Measurements from ENCODE around the gene CDK14.

Gene CDK14

DNA sequence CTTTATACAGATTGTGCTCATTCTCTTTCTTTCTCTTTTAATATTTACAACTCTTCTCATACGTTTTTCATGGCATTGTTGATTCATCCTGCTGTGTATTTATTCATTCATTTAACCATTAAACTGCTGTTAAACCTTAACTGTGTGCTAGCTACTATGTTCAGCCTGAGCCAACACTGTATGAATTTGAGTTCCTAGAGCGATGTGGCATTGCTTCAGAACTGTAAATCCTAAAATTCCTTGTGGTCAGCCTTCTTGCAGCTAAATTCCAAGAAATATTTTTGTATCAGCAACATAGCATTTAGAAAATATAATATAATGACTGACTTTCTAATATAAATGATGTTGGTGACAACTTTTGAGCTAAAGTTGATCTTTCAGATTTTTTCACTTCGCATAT, 483.4 kb downstream of the CDK14 start:
- DNase-seq, result no peak

GRCh38 chr7:91080351-91080750, 484.2 kb downstream of the CDK14 start:
- DNase-seq, result no peak

- no peak for DNase-seq
These were observed 485.9 kb downstream of the CDK14 start for GRCh38 chr7:91082038-91082437.

- no peak for DNase-seq
These were observed 486.9 kb downstream of the CDK14 start for GRCh38 chr7:91082852-91083495.

DNA sequence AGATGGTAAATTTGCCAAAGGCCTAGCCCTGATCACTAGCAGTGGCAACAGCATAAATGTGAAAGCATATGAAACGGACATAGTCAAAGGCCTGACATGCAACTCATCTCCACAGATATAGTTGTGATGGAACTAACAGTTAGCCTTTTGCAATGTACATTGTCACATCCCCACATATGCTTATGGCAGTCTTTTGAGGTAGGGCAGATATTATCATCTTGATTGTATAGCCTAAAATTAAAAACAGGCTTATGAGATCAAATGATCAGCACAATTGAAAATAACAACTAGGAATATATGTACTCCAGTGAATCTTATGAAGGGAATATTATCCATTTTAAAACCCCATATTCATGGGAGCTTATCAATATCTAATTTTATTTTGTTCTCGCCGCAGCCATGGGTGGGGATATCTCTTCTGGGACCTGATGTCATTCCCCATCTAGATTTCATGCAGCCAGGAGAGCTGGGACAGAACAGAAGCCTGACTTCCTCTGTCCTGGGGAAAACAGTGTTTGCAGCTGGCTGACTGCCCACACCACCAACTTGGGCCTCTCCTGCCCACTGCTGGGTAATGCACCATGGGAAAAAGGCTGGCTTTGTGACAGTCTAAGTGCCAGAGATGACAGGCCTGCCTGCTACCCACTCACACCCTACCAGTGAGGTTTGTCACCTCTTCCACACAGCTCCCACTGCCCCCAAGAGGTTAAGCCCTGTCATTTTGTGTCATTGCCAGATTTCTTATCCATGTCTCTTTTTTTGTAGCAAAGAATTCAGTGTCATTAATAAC, 487.9 kb downstream of the CDK14 start:
- DNase-seq, result peak; percentile 25 to 36

GRCh38 chr7:91085175-91085574, 489.1 kb downstream of the CDK14 start:
- DNase-seq, result no peak

DNA sequence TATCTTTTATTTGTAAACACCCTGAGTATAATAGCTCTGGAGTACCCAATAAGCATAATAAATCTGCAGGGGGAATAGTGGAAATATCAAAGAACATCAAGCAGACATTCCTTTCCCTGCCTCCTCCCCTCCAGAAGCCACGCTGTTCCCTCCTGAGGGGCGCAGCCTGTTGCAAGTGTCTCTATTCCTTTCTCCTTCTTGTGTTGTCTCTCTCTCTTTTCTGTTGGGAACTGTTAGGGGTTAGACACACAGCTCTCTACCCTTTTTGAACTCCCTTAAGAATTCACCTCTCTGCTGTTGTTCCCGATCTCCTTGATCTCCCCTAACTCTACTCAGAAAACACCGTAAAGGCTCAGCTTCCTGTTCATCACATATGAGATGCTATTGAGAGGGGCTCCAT, 490.1 kb downstream of the CDK14 start:
- no peak for DNase-seq

DNA sequence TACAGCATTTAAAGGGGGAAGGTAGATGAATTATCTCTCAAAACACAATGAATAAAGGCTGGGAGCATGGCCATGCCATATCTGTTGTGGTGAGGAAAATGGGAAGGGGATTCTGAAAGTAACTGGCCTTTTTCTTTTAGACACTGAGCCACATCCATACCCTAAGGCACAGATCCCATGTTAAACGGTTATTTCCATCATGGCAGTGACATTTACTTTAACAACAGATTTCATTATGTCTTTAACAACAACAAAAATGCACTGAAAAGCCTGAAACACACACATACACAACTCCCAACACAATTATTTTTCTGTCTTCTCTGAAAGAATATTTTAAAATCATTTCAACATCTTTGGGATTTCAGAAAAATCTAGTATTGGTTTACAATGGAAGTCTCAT, 492.0 kb downstream of the CDK14 start:
- DNase-seq, result no peak

GRCh38 chr7:91088691-91089090, 492.6 kb downstream of the CDK14 start:
- DNase-seq, result no peak

DNA sequence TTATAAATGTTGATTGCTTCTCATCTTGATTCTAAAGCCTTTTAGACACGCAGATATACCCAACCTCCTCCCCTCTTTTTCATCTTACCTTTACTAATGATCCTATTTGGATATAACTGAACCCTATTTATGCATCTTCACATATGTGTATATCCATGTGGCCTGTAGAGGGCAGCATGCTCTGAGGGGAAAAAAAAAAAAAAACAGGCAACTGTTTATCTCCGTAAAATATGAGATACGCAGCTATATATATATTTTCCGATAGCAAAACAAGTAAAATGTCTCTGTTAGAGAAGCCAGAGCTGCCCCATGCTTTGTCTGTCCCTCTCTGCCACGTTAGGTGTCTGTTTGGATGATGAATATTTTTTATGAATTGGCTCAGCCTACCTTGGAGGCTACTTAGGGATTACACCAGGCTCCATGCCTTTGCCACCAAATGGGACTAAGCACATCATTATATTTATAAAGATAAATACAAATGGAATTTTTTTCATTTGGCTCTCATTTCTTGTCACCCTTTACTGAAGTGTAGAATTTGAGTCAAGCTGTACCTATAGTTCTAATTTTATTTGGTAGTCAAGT, 493.4 kb downstream of the CDK14 start:
- DNase-seq, result no peak

DNA sequence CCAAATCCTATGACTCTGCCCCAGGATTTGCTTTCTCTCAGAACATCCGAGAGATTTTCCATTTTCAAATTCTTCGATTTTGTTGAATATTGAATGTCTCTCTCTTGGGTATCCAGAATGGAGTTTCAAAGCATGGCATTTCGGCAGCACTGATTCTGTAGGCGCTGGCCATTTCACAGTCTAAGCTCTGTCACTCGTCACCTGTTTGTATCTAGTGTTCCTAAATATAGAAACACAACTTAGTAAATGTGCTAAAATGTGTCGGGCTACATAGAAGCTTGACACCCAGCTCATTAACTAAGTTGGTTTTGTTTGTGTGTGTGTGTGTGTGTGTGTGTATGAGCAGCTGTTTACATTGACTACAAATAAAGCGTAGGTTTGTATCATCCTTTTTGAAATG, 494.6 kb downstream of the CDK14 start:
- no peak for DNase-seq

DNA sequence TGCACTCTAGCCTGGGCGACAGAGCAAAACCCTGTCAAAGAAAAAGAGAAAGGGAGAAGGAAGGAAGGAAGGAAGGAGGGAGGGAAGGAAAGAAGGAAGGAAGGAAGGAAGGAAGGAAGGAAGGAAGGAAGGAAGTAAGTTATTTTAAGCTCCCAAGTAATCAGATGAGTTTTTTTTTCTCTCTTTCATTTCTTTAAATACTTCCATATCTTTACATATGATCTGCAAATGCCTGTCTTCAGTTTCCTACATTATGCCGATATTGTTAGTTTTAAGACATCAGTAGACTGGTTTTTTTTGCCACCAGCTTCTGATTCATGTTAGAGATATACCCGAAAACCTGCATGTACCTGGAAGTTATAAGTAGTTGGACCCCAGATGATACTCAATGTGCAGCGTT, 495.5 kb downstream of the CDK14 start:
- DNase-seq, result no peak

GRCh38 chr7:91093181-91093580, 497.1 kb downstream of the CDK14 start:
- no peak for DNase-seq

GRCh38 chr7:91098566-91098965, 502.4 kb downstream of the CDK14 start:
- DNase-seq, result no peak

DNA sequence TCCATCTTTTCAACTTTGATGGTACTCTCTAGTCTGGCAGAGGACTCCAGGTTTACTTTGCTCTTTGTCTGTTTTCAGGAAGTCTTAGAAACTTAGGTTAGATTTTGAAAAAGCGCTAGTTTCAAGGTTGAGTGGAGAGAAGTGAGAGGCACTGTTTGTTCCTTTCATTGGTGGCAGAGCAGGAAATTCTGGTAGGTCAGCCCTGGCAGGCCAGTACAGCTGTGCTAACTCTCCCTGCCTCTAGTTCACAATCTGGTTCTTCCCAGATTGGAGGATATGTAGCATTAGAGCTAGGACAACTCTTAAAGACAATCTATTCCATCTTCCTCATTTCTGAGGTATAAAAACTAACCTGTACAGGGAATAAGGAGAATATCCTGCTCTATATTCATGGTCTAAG, 507.2 kb downstream of the CDK14 start:
- no peak for DNase-seq

DNA sequence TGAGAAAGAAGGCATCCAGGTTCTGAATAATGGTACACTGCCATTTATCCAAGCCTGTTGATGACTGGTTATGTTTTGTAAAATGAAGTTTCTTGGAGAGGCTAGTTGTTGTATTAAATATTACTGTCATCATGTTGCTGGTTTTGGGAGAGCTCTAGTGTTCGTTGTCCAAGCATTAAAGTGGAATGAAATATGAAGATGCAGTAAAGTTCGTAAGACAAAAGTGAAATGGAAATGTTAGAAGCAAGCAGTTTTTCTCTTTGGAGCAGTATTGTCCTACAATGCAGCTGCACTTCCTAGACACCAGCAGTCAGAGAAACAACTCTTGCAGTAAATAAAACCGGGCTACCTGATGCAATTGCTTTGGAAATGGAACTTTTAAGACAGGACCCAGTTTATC, 511.3 kb downstream of the CDK14 start:
- DNase-seq, result no peak

GRCh38 chr7:91109200-91109599, 513.1 kb downstream of the CDK14 start:
- no peak for DNase-seq

DNA sequence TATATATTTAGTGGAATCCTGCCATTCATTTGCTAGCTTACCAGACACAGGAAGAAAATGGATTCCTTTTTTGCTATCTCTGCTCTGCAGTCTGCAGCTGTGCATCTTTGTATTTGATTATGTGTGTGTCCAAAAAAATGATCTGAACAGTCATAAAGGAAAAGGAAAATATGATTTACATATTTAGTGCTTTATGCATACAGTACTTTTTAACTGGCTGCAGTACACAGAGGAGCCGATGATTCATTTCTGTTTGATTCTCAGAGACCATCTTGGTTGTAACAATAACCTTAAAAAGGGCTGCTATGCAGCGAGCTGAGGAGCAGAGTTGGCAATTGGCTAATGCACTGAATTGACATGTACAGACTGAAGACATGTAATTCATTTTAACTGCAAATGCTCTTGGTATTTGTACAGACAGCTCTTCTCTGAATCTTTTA, 516.8 kb downstream of the CDK14 start:
- no peak for DNase-seq

GRCh38 chr7:91114232-91114631, 518.1 kb downstream of the CDK14 start:
- no peak for DNase-seq

DNA sequence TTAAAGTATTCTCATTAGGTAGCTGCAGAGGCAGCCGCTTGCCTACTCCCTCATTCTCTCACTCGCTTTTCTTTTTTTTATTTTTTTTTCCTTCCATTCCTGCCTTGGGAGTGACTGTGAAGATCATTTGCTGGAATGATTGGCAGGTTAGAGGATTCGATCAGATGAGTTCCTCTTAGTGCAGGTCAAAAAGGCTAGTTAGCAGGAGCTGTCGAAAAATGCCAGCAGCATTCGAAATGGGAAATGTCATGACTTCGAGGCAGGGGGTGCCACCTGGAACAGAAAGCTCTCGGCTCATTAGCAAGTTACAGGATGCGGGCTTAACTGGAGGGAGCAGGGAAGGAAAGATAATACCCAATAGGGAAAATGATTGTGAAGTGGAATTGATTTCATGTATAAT, 530.6 kb downstream of the CDK14 start:
- DNase-seq, result no peak

DNA sequence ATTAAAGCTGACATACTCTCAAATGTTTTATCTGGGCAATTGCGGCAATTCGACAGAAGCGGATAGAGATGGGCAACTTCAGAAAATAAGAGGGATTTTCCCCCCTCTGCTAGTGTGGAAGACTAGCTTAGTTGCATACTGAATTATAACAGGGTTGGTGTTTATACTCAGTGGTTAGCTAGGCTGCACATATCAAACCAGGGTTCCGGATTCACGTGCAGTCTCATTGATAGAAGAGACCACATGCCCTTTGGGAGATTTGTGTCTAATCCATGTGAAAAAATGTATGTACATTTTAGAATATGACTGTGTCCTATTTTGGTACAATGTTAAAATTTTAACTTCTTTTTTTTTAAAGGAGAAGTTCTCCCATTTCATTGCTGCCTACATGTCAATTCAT, 531.2 kb downstream of the CDK14 start:
- no peak for DNase-seq

DNA sequence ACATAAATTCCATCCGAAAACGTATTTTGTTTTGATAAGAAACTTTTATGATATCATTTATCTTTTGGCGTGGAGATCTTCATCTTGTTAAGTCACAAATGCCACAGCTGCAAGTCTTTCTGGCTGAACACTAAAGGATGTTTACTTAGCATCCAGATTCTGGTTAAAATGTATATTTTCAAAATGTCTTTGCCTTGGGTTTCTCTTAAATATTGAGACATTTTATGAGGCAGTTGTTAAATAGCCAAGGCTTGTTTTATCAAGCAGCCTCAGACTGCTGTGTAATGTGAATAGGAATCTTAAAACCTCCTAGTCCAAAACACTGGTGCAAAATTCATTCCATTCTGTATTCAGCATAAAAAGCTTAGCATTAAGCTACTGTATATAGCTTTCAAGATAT, 531.8 kb downstream of the CDK14 start:
- no peak for DNase-seq

GRCh38 chr7:91128683-91129348, 532.7 kb downstream of the CDK14 start:
- no peak for DNase-seq

DNA sequence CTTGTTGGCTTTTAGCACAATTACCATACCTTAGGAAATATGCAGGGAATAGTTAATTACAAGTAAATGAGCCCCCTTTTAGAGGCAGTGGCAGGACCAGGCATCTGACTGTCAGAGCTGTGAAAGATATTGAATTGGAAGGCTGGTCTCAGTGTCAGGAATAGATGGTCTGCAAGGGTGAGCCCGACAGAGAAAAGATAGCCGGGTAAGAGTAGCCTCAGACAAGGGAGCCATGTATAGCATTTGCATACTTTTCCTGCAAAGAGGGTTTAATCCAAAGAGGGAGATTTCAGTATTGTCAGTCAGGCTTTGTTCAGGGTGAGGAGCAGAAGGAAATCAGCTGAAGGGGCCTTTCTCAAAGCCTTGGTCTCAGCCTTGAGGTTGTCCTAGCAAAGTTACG, 539.2 kb downstream of the CDK14 start:
- DNase-seq, result no peak

Measured in activated T-cell treated with anti-CD3 and anti-CD28 coated beads, Interleukin-2, amount 50 U/mL, for 48 hours (primary cell).